Activated effector memory CD4-positive, alpha-beta T cell treated with Interleukin-2 at 50 U/mL for 16 hours (primary cell): ENCODE measurements around the gene SPATA31C1.
"Not testable (repeated sequence)": the region's sequence is repeated elsewhere in the genome, so short reads cannot be mapped to it uniquely, and the experiment has no call there.

Experiments used
- DNase-seq: peaks from one replicate; pipeline ENCODE4 v3.0.0-alpha.2; 2020

SPATA31C1 gene

DNA sequence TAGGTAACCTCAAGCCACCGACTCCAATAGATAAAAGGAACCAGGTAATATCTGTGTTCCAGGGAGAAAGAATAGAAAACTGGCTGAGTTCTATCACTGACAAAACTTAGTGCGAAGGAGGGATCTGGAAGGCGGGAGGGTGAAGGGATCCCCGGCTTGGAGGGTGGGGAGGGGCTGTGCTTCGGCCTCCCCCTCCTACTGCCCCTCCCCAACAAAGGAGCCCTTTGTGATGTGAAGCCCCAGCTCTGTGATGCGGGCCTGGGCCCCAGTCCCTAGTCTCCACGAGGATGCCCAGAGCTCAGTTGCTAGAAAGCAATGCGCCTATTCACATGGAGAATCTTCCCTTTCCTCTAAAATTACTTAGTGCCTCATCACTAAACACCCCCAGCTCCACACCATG is at the start of gene SPATA31C1:
Gene SPATA31C1 (plus strand): TSS at position 301 of the 400 bp plus-strand sequence.
- not testable (repeated sequence) for DNase-seq

DNA sequence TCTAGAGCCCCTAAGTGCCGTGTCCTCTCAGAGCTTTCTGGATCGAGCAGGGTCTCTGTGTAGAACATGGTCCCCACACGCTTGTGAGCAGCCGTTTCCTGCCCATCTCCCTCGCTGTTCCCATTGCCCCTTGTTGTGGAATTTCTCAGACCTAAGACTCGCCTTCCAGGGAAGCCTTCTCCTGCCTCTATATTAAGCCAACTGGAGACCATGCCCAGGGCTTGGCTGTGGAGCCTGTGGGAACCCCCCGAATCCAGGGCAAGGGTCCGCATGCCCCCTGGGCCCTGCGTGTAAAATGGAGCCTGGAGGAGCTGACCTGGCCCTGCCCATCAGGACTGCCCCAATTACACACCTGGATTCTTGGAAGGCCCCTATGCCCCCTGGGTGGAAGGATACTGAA is 49.6 kb upstream of the SPATA31C1 start:
- DNase-seq: no peak

DNA sequence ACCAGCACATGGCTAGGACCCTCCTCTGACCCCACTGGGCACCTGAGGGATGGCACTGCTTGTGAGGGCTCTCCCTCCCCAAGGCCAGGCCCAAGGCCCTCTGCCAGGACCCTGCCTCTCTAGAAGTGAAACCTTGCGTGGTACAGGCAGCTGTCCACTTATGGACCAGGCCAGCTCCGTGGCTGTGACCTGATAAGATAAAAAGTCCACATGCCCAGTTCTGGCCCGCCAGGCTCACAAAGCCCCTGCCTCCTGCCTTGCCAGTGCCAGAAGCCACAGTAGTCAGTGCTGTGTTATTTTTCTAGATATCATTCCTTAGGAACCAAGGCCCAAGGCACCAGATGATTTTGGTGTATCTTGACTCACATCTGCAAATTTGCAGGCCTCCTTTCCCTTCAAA is 49.1 kb upstream of the SPATA31C1 start:
- DNase-seq: no peak

DNA sequence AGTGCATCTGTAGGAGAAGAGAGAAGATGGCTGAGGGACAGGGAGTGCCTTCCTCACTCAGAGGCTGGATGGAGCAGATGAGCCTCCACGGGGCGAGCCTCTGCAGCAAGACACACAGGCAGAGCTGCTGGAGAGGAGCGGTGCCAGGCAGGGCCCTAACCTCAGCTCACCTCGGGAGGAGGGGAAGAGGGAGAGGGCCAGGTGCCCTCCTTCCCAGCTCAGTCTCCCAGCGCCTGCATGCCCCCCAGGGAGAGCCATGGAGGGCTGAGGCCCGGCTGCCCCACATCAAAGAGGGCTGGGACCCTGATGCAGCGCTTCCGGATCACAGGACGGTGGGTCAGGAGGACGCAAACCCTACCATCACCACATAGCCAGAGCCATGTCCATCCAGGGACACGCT is 48.7 kb upstream of the SPATA31C1 start:
- no peak for DNase-seq

DNA sequence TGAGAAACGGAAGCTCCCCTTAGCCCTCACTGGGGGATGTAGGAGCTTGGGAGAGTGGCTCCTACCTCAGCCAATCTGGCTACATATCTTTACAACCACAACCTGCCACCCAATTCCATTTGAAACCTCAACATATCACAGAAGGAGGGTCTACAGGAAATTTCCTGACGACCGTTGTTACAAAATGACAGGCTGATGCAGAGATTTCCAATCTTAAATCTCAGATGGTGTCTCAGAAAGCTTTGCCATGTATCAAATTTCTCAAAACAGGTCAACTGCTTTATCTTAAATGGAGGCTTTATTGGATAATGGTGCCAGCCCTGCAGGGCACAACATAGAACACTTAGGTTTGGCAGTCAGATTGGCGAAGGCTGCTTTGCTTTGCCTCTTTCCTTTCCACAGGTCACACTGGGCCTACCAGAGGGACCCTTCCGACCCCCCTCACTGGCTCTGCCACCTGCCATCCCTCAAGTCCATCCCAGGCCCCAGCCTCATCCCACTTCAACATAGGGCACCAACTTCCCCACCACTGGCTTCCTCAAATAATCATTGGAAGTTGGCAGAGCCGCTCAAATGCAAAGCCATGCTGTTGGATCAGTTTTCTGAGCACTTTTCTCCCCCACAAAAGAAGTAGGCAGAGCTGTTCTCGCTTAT is 46.2 kb upstream of the SPATA31C1 start:
- DNase-seq: no peak

DNA sequence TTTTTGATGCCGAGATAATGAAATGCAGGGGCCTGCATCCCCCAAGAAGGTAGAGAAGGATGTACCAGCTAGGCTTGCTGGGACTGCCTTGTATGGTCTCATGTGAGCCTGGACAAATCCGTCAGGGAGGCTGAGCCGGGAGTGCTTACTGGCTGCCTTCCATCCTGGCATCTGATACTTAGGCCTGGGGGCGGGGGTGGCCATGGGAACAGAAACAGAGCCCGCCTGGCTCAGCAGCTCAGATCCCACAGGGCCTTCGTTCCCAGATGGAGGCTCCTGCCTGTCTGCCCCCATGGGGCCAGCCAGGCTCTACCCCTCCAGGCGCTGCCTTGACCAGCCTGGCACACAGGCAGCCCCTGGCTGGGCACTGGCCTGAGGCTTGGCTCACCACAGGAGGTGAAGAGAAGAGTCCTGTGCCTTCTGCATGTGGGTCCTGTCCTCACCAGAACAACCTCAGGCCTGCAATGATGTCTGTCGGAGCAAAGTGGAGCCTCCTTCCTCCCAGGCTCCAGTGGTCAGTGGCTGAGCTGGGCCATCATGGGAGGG is 45.6 kb upstream of the SPATA31C1 start:
- DNase-seq: no peak

DNA sequence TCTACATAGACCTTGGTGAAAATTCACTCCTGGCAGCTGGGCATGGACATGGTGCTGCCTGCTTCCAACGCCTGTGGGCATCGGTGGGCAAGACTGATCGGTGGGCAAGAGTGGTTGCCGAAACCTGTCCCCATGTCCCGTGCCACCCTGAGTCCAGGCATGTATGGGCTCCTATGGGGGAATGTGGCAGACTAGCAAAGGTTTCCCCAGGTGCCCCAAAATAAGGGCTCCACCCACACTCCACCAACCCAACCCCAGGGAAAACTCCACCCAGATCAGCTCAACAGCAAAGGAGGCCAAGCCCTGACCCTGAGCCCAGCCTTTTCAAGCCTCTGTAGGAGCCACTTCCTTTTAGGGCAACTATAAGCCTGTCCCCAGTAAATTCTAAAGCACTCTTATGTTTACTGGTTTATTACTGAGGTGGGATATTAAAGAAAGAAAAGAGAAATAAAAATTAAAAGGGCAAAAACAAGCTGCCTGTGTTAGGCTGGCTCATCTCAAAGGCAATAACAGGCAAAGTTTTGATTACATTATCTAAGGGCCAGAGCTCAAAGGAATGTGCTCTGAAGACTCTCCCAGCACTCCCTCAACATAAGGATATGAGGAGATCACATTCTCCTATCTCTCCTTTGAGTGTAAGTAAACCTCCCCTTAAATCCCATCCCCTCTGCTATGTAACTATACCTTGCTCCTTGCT is 44.0 kb upstream of the SPATA31C1 start:
- DNase-seq: no peak

DNA sequence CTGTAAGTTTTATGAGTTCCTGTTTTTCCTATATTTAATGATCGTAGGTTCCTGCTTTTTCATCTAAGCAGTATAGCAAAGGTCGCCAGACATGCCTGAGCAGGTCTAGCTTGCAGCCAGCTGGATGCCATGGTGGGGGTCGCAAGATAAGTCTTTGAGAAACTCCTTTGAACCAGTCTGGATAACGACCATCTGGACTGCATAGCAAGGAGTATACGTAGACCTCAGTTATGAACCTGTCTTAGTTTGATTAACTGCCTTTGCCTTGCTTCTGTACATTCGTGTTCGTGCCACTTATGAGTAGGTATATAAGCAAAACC is 43.5 kb upstream of the SPATA31C1 start:
- no peak for DNase-seq

DNA sequence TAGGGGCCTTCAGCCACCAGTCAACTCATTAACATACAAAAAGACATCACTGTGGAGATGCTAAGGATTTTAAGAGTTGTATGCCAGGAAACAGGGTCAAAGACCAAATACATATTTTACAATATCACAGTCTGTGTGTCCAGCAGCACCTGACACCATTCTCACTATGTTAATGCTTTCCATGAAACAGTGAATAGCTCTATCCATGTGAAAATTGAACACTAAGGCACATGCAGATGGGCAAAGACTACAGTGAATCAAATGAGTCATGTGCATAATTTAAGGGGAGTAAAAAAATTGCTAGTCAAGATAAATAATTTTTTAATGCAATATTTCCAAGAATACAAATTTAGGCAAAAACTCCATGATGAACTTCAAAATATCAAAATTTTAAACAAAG is 42.7 kb upstream of the SPATA31C1 start:
- DNase-seq: no peak

DNA sequence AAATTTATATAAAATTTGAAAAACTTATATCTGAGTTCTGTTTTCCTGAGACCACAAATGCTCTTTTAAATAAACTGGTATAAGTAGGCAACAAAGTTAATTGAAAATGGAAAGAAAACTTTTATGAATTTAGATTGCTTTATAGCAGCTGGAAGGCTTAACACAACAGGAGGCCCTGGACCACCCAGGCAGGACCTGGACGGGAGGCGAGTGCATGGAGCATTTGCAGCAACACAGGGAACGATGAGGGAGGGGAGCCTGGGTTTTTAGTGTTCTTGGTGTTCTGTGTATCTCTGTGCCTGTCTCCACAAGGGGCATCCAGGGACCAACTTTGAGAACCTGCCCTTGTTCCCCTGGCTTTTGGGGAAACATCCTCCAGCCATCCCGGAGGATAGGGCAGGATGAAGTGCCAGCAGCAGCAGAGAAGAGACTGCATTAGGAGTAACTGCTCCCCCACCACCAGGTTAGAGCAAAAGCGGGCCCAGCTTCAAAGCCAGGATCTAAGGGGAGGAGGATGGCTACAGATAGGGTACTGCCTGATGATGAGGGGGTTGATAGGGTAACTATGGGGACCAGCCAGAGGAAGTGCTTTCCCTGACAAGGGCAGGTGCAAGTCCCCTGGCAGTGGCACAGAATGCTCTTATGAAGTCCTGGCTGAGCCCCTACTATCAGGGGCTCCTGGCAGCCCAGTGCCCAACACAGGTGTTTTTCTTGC is 41.8 kb upstream of the SPATA31C1 start:
- no peak for DNase-seq

DNA sequence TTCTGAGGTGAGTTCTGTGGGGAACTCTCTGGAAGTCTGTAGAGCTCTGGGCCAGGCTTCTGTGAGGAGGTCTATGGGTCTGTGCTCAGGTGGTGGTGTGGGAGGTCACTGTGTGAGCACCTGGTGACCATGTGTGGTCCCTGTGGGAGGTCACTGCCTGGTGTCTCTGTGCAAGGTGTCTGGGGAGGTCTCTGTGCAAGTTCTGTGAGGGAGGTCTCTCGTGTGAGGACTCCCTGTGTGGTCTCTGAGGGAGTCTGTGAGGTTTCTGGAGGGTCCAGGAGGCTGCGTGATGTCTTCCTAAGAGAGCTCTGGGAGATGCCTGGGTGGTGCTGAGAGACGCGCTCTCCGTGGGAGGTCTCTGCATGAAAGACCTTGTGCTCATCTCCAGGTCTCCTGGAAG is 41.1 kb upstream of the SPATA31C1 start:
- DNase-seq: no peak

DNA sequence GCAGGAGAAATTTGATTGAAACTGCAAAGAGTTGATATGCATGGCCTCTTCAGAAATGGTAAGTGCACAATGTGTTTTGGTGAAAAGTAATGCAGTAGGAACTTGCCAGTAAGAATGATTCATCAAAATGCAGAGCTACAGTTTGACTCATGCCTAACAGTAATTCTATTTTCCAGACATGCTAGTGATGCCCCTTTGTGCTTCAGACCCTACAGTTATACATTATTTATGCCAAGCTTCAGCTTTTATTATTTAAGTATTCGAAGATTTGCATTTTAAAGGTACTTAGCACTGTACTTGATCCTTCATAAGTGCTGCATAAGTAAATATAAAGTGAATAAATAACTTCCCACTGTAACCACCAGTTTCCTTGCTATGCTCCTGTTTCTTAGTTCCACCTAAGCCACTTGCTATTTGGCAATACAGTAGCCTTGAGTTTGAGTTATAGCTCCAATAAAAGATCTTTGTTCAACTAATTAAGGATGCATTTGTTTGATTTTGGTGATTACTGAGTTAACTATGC is 38.7 kb upstream of the SPATA31C1 start:
- no peak for DNase-seq

DNA sequence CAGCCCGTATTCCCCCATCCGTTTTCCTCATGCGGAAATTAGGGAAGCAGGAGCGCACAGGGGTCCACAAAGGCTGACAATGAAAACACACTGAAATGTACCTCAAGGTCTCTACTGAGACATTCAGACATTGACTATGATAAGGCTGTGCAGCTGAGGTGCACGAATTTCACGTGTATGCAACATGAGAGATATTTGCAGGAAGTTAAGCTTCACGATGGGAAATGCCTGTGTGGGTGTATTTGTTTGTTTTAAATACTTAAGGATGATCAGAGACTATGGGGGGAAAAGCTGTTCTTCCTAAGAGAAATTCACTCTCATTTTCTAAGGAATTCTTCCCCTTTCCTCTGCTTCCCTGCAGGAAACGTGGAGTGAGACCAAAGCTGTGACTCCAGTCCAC is 37.6 kb upstream of the SPATA31C1 start:
- no peak for DNase-seq

DNA sequence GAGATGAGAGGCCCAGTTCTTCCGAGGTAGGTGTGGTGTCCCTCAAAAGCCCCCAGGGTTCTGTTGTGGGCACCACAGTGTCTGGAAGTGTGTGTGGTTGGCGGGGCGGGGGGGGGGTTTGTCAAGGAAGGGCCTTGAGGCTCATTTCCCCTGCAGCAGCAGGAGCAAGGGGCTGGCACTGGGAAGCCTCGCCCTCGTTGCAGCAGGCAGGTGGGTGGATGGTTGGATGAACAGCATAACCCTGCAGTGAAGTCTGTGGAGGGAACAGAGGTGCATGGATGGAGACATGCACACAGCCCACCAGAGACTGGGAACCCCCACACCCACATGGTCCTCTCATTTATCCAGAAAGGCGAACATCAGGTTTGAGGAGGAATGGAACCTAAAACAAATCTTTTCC is 37.1 kb upstream of the SPATA31C1 start:
- DNase-seq: no peak

DNA sequence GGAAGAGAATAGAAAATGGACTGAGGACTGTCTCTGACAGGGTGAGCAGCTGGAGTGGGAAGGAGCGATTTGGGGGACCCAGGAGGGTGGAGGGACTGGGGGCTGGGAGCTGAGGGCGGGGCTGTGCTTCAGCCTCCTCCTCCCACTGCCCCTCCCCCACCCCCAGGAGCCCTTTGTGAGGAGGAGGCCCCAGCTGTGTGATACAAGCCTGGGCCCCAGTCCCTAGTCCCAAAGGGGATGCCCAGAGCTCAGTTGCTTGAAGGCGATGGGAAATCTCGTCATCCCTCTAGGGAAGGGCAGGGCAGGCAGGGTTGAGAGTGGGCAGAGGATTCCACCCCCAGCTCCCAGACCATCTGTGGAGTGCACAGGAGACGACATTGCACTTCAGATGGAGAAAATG is 35.1 kb upstream of the SPATA31C1 start, which contains the start of gene SPATA31E1:
Gene SPATA31E1 (plus strand): TSS at position 251 of the 400 bp plus-strand sequence. CDS start 15 bp downstream, at position 266.
- DNase-seq: no peak

DNA sequence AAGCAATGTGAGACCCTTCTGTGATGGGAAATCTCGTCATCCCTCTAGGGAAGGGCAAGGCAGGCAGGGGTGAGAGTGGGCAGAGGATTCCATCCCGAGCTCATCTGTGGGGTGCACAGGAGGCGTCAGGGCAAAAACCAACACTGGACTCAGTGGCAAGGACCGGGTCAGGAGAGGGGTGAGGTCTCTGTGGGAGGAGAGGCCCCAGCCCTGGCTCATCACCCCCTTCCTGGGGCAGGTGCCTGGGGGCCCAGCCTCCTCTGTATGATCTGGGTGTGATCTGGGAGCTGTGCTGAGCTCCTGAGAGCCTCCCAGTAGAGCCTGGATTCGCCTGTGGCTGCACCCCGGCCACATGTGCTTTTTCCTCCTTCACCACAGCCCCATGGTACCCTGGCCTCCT is 34.5 kb upstream of the SPATA31C1 start:
- no peak for DNase-seq

DNA sequence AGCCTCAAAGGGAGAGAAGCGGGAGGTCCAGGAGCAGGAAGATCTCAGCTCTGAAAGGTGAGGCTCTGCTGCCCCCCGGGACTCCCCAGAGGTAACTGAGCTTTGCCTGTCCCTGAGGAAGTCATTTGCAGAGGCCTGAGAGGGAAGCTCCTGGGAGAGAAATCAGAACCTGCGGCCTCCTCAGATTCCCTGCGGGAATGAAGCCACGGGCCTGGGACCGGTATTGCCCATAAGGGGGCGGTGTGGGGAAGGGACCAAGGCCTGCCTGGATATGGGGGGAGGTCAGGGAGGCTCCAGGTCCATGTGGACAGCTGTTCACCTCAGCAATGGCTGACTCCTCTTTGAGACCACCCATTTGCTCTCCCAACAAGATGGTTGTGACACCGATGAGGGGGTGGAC is 33.8 kb upstream of the SPATA31C1 start:
- no peak for DNase-seq

DNA sequence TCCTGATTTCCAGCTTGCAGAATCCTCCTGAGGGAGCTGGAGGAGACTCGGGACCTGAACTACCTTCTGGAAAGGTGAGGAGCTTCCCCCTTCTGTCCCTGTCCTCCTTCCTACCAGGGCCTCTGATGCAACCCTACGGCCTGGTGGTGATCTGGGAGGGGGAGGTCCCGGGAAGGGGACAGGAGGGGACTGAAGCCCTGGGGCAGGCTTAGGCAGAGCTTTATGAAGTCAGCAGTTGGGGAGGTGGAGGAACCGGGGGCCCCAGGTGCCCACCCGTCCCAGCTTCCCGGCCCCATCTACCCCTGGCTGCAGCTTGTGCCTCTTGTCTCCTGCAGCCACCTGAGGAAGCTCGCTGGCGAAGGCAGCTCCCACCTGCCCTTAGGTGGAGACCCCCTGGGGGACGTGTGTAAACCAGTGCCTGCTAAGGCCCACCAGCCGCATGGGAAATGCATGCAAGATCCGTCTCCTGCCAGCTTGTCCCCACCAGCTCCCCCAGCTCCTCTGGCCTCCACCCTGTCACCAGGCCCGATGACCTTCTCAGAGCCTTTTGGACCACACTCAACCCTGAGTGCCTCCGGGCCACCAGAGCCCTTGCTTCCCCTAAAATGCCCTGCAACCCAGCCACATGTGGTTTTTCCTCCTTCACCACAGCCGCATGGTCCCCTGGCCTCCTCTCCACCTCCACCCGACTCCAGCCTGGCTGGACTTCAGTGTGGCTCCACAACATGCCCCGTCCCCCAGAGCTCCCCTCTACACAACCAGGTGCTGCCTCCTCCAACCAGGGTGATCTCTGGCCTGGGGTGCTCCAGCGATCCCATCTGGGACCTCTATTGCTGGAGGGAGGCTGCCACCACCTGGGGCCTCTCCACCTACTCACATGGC is 32.9 kb upstream of the SPATA31C1 start:
- no peak for DNase-seq

DNA sequence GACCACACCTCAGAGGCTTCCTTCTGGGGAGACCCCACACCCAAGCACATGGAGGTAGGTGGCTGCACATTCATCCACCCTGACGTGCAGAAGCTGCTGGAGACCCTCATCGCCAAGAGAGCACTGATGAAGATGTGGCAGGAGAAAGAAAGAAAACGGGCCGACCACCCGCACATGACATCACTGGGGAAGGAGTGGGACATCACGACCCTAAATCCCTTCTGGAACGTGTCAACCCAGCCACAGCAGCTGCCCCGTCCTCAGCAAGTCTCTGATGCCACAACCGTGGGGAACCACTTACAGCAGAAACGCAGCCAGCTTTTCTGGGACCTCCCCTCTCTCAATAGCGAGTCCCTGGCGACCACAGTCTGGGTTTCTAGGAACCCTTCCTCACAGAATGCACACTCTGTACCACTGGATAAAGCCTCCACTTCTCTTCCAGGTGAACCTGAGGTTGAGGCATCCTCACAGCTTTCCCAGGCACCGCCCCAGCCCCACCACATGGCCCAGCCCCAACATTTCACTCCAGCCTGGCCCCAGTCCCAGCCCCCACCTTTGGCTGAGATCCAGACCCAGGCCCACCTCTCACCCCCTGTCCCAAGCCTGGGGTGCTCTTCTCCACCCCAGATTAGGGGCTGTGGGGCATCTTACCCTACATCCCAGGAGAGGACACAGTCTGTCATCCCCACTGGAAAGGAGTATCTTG is 32.1 kb upstream of the SPATA31C1 start:
- no peak for DNase-seq

DNA sequence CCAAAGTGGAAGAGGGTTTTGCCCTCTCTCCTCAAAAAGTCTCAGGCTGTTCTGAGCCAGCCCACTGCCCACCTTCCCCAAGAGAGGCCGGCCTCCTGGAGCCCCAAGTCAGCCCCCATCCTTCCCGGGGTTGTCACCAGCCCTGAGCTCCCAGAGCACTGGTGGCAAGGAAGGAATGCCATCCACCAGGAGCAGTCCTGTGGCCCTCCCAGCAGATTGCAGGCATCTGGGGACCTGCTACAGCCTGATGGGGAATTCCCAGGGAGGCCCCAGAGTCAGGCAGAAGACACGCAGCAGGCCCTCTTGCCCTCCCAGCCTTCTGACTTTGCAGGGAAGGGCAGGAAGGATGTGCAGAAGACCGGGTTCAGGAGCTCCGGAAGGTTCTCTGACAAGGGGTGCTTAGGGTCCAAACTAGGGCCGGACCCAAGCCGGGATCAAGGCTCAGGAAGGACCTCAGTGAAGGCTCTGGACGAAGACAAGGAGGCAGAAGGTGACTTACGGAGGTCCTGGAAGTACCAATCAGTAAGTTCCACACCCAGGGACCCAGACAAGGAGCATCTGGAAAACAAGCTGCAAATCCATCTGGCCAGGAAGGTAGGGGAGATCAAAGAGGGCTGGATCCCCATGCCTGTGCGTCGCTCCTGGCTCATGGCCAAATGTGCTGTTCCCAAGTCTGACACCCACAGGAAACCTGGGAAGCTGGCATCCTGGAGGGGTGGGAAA is 31.4 kb upstream of the SPATA31C1 start:
- no peak for DNase-seq

DNA sequence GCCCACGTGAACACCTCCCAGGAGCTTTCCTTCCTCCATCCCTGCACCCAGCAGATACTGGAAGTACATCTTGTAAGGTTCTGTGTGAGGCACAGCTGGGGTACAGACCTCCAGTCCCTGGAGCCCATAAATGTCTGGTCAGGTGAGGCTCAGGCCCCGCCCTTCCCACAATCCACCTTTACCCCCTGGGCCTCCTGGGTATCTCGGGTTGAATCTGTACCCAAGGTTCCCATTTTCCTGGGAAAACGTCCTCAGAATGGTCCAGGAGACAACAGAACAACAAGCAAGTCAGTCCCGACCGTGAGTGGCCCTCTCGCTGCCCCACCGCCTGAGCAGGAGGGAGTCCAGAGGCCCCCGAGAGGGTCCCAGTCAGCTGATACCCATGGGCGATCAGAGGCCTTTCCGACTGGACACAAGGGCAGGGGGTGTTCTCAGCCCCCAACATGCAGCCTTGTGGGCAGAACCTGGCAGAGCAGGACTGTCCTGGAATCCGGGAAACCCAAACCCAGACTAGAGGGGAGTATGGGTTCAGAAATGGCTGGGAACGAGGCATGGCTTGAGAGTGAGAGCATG is 30.7 kb upstream of the SPATA31C1 start:
- no peak for DNase-seq
